Fibroblast of lung (primary cell): ENCODE data around the gene PDE4DIP.
"Not testable (repeated sequence)": the region's sequence is repeated elsewhere in the genome, so short reads cannot be mapped to it uniquely, and the experiment has no call there.

Source experiments
- EZH2 ChIP-seq: IDR thresholded peaks from 2 replicates; pipeline ENCODE4 v1.5.1; 2012; ENCODE audit warnings: low read length, control low read depth, mild to moderate bottlenecking; ENCODE audit errors: missing control alignments
- TF ChIP-seq, protein P1 (sequence below), 2 donors: IDR thresholded peaks in 1 of 2; conservative IDR thresholded peaks in 1 of 2; 1 replicate in 1 of 2; 2 replicates in 1 of 2; pipeline ENCODE4 v1.5.1; 2011 to 2012; ENCODE audit warnings: low read length in 2 of 2, control low read depth in 1 of 2, inconsistent platforms in 1 of 2, low read depth in 1 of 2, mild to moderate bottlenecking in 1 of 2

DNA sequence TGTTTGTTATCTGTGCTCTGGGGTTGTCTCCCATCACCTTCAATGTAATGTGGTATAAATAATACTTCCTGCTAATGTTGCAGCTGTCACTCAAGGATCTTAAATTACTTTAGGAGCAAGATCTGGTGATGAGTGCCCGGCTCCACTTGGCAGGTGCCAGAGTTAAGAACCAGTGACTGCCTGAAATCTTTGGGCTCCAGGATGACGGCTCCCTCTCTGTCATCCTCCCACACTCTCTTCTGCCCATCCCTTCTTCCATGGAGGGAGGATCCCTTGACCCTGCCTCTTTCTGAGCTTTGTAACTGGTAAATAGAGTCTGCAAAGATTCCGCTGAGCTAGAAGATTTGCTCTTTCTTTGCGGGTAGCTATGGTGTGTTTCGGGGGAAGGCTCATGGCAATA is 44.4 kb downstream of the PDE4DIP start:
- TF ChIP-seq, protein P1, sequence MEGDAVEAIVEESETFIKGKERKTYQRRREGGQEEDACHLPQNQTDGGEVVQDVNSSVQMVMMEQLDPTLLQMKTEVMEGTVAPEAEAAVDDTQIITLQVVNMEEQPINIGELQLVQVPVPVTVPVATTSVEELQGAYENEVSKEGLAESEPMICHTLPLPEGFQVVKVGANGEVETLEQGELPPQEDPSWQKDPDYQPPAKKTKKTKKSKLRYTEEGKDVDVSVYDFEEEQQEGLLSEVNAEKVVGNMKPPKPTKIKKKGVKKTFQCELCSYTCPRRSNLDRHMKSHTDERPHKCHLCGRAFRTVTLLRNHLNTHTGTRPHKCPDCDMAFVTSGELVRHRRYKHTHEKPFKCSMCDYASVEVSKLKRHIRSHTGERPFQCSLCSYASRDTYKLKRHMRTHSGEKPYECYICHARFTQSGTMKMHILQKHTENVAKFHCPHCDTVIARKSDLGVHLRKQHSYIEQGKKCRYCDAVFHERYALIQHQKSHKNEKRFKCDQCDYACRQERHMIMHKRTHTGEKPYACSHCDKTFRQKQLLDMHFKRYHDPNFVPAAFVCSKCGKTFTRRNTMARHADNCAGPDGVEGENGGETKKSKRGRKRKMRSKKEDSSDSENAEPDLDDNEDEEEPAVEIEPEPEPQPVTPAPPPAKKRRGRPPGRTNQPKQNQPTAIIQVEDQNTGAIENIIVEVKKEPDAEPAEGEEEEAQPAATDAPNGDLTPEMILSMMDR (conservative IDR thresholded peaks at IDR 0.05 in 1 of 2, IDR thresholded peaks at IDR 0.05 in 1 of 2; ENCODE audit: low read depth in 1 of 2, low read length in 2 of 2) = not testable (repeated sequence)
- not testable (repeated sequence) for TF ChIP-seq EZH2
